SKM-1 (cell line): ENCODE results near the gene XRCC5.
"Not testable (repeated sequence)": the region's sequence is repeated elsewhere in the genome, so short reads cannot be mapped to it uniquely, and the experiment has no call there.

ENCODE experiments used
- DNase-seq: peaks from one replicate; lab custom pipeline; 2025; ENCODE audit not compliant: unreplicated experiment; lab: John Stamatoyannopoulos, UW

The XRCC5 gene

GRCh38 chr2:216117561-216118340, 8.6 kb downstream of the XRCC5 start:
- no peak for DNase-seq

- no peak for DNase-seq
Measured at GRCh38 chr2:216118474-216118873, 9.3 kb downstream of the XRCC5 start.

DNA sequence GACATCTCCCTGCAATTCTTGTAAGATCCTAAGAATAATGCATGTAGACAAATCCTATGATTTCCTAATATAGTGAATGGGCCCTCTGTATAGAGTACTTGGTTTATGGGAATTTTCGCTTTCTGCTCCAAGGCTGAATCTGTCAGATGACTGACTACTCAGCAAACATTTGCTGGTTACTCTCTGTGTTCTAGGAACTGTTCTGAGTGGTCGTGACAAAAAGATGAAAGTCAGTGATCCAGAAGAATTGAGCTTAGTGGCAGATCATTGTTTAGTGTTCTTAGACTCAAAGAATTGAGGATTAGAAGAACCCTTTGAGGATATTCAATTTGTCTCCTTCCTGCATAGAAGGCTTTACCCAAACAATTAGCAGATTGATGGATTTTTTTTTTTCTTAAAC, 10.0 kb downstream of the XRCC5 start:
- no peak for DNase-seq

GRCh38 chr2:216119986-216120385, 10.8 kb downstream of the XRCC5 start:
- no peak for DNase-seq

DNA sequence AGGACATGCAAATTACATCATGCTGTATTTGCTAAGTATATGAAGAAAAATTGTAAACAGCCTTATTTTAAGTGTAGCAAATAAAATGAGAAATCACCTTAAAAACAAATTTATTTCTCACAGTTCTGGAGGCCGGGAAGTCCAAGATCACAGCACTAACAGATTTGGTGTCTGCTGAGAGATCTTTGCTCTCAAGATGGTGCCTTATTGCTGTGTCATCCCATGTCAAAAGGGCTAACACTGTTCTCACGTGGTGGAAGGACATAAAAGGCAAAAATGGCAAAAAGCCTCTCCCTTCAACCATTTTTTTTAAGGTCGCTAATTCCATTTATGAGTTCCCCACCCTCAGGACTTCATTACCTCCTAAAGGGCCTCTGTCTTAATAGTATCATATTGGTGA, 12.1 kb downstream of the XRCC5 start:
- DNase-seq = no peak

GRCh38 chr2:216126943-216127342, 17.8 kb downstream of the XRCC5 start:
- DNase-seq = no peak

GRCh38 chr2:216130346-216130971, 21.3 kb downstream of the XRCC5 start:
- no peak for DNase-seq

- no peak for DNase-seq
Measured at GRCh38 chr2:216131175-216131926, 22.2 kb downstream of the XRCC5 start.

DNA sequence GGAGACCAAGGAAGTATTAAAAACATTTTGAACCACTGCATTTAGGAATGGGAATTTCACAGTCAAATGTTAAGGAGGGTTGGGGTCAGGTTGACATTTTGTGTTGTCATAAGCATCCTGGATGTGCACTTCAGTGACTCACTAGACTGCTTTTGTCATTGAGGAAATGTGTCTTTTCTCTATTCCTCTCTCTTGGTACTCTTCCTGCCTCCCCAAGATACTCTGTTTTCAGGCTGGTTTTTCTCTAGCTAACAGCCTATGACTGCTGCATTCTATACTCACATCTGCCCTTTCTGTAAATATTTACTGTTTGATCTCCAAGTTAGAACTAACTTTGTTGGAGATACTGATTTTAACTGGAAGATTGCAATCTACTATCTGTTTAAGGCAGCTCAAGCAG, 23.4 kb downstream of the XRCC5 start:
- no peak for DNase-seq

DNA sequence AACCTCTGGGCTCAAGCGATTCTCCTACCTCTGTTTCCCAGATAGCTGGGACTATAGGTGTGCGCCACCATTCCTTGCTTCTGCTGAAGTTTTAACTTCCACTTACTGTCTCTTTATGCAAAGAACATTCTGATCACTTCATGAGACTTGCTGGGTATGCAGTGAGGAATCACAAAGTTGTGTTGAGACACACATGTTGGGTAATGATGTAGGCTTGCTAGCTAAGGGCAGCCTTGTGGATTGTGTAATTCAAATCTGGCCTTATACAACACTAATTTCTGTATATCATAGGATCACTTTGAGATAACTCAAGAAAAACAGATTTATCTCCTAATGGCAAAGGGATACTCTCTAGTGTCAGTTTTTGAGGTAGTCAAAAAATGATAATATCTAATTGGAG, 24.2 kb downstream of the XRCC5 start:
- no peak for DNase-seq

- DNase-seq = no peak
Measured at GRCh38 chr2:216134958-216135541, 25.9 kb downstream of the XRCC5 start.

DNA sequence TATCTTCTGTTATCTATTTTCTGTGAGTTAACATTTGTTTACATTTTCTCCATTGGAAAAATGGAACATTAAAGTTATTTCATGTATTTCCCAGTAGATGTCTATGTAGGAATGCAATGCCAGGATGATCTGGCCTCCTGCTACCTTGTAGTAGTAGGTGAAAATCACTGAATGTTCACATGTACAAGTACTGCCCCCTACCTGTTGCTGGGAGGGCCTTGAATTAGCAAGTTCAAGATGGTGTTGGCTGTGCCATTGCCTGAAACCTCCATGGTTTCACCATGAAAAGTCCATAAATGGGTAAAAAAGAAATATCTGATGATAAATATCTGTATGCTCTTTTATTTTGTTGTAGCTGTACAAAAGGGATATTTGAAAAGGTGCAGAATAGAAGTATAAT, 30.7 kb downstream of the XRCC5 start:
- DNase-seq = no peak

GRCh38 chr2:216141516-216141915, 32.4 kb downstream of the XRCC5 start:
- DNase-seq = not testable (repeated sequence)

DNA sequence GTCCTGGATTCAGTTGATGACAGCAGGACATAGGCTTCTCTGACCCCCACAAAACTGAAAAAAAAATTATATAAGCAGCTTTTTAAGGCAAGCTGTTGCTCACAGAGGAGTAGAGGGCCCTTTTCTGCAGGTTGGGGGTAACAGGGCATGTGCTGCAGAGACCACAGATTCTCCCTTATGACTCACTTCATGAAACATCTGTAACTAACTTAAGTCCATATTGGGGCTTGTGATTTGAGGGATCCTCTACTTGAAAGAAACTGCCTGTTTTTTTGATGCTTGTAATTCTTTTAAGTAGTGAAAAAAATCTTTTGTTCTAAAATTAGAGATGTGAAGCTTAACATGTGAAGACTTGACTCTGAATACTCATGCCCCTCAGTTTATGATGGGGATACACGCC, 33.4 kb downstream of the XRCC5 start:
- no peak for DNase-seq

DNA sequence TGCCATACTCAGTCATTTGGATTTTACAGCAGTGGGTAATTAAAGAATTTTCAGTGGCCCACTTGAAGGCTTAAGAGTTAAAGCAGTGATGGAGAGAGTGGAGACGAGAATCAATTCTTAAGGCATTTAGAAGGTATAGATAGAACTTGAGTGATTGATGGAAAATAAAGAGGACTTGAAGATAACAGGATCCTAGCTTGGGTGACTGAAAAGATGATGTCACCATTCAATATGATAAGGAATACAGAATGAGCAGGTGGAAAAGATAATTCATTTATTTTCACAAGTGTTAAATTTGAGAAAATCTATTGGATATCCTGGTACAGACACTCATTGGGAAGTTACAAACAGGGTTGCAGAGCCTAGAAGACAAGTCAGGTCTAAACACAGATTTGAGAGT, 35.2 kb downstream of the XRCC5 start:
- DNase-seq = no peak

DNA sequence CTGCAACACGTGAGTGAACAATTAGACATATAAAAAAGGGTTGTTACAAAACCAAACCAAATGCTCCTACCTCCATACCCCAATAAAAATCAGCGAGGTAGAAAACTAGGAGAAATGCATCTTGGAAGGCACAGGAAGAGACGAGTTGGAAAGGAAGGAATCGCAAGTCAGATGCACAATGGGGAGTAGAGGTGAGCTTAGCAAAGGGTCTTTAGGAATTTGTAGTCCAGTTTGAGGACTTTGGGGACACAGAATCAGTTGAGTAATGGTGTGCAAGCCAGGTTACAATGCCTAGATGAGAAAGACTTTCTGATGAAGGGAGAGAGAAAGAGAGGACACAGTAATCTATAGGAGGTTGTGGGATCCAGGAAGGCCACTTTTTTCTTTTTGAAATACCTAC, 35.7 kb downstream of the XRCC5 start:
- no peak for DNase-seq

GRCh38 chr2:216146573-216146972, 37.4 kb downstream of the XRCC5 start:
- DNase-seq = no peak

DNA sequence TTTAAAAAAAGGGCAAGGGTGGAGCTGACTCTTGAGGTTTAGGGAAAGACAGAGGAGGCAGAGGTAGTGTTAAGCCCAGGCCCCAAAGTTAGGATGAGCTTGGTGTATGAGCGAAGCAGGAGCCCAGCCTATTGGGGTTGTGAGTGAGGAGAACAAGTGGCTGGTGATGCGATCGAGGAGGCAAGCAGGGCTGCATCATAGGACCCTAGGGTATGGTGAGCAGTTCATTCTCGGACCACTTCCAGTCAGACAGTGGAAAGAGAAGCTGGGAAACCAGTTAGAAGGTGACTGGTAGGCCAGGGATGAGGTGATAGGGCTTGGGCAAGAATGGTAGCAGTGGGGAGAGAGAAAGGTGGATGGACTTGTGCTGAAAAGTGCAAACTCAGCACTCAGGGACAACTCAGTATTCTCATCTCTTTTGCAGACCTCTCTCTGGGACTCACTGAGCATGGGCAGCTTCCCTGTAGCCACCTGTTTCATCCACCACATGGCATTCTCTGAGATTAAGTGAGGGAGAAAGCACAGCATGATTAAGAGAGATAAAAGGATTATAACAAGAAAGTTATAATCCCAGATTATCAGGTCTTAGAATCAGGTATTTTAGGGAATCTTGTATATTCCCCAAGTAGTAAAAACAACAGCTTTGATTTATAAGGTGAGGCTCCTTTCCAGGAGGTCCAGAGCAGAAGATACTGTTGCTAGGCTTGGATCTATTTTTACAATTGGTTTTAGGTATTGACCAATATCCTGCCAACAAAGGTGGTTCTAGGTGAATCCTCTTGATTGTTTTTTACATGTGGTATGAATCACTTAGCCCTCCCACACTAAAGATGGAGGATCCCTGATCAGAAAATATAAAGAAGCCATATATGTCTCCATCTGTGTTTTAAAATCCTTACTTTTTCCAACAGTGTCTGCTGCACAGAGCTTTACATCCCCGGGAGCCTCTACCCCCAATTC, 38.3 kb downstream of the XRCC5 start:
- no peak for DNase-seq

DNA sequence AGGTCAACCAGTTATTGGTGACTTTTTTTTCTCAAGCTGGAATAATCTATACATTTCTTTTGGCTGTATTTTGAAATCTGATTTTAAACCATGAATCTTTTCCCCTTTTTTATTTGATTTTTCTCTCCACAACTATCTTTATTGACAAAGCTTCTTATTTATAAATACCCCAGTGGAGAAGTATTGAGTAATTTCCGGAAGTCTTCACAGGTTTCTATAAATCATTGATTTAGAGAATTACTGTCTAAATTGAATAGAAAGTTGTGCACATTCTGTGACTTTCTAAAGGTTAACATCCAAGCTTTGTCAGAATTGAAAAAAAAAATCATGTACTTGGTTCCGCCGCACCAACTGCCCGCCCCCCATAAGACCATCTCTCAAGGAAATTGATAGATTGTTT, 39.8 kb downstream of the XRCC5 start:
- DNase-seq = no peak

DNA sequence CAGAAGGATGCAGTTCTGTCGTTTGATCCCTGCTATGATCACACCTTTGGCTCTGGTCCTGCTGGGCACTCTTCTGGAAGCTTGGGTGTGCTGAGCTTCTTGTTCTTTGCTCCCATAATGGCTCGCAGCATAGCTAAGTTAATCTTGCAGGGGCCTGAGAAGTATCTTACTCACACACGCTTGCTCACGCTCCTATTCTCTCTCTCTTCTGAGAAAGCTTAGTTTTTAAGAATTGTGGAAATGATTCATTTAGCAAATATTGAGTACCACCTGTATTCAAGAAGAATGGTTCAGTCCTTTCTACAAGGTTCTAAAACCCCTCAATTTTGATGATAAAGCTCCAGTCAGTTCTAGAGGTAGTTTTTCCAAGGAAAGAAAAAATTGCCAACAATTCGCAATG, 40.6 kb downstream of the XRCC5 start:
- no peak for DNase-seq
